ENCODE results near the gene TOM1. TPM values are rescaled to one million over a fixed set of nuclear protein-coding genes. Genes with fewer than 3 reads are reported as not detected.

TOM1 gene
- total and polyA plus RNA-seq, 2 experiments from 2014 or later = 108 to 114 TPM

DNA sequence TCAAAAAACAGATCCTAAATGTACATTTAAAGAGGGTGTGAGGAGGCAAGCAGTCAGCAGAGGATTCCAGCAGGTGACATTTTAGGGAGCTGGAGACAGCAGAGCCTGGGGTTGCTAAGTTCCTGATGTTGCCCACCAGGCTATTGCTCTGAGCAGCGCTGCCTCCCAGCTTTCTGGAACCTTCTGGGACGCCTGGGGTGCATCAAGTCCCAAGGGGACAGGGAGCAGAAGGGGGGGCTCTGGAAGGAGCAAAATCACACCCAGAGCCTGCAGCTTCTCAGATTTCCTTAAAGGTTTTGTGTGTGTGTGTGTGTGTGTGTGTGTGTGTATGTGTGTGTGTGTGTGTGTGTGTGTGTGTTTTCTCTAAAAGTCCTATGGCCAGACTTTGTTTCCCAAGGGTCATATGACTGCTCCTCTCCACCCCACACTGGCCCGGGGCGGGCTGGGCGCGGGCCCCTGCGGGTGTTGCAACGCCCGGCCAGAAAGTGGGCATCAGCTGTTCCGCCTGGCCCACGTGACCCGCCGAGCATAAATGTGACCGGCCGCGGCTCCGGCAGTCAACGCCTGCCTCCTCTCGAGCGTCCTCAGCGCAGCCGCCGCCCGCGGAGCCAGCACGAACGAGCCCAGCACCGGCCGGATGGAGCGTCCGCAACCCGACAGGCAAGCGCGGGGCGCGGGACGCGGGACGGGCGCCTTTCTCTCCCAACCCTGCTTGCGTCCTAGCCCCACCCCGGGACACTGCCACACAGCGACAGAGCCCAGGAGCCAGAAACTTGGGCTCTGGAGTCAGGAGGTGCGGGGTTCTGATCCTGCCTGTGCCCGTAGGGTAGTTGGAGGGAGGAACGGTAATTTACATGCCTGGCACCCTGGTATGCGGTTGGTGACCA, 81.1 kb downstream of the TOM1 start, which contains the start of gene HMOX1:
Gene HMOX1 (plus strand): TSS at position 560 of the 887 bp plus-strand sequence. CDS start 78 bp downstream, at position 638.
- 4% methylated on average over 38 of the region's 47 CpGs for WGBS (ENCODE audit: low lambda C conversion rate, missing lambda C conversion rate)
- Histone ChIP-seq H3K4me2 (peak within 1 kb of the TSS; percentile 86), H3K9me2 (replicated peaks; ENCODE audit: insufficient read depth) (no peaks in the 10 kb centered on the region), H3K79me2 (peaks cover 20% of the 10 kb centered on the region), H4K20me1 (ENCODE audit: insufficient read depth, poor library complexity, severe bottlenecking) (no peaks in the 10 kb centered on the region), H3K36me3 (replicated peaks; ENCODE audit: insufficient read depth, low read depth) (no peaks in the 10 kb centered on the region), H3K9me3 (ENCODE audit: low read depth) (no peaks in the 10 kb centered on the region), H3K27ac (peak within 1 kb of the TSS; percentile 78), H3K4me3 (peak within 1 kb of the TSS; percentile 62), H2AFZ (peak within 1 kb of the TSS; percentile 69), H3K4me1 (ENCODE audit: insufficient read depth) (peaks cover 52% of the 10 kb centered on the region), H3K27me3 (no peaks in the 10 kb centered on the region)
- TF ChIP-seq EZH2phosphoT487 (IDR thresholded peaks at IDR 0.05; ENCODE audit: low read depth, severe bottlenecking, unreplicated experiment) = no peak
- TF ChIP-seq, protein P1, sequence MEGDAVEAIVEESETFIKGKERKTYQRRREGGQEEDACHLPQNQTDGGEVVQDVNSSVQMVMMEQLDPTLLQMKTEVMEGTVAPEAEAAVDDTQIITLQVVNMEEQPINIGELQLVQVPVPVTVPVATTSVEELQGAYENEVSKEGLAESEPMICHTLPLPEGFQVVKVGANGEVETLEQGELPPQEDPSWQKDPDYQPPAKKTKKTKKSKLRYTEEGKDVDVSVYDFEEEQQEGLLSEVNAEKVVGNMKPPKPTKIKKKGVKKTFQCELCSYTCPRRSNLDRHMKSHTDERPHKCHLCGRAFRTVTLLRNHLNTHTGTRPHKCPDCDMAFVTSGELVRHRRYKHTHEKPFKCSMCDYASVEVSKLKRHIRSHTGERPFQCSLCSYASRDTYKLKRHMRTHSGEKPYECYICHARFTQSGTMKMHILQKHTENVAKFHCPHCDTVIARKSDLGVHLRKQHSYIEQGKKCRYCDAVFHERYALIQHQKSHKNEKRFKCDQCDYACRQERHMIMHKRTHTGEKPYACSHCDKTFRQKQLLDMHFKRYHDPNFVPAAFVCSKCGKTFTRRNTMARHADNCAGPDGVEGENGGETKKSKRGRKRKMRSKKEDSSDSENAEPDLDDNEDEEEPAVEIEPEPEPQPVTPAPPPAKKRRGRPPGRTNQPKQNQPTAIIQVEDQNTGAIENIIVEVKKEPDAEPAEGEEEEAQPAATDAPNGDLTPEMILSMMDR (IDR thresholded peaks at IDR 0.05; ENCODE audit: poor library complexity) = peak; percentile 35
- peak; percentile 96 for DNase-seq (ENCODE audit: low spot score)

DNA sequence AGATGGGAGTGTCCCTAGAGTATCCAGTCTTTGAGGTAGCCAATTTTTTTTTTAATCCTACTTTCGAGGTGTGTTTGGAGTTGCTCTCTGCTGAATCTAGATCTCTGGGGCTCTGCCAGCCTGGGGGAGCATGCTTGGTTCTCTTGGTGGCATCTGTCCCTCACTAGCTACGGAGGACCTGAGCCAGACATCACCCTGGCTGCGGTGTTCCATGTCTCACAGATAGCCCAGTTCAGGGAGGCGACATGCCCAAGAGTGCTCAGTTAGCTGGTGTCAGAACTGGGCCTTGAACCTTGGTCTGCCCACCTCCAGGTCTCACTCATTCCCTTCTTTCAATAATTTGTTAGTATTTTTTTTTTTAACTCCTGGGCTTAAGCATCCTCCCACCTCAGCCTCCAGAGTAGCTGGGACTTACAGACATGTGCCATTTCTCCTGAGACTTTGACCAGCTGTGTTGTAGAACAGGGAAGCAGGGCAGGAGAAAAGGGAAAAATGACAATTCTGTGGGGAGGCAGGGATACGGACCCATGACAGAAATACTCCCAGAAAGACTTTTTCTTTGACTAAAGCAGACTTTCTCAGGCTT, 81.8 kb downstream of the TOM1 start:
- H4K20me1 ChIP-seq (ENCODE audit: insufficient read depth, poor library complexity, severe bottlenecking) = no peaks in the 10 kb centered on the region
- no peaks in the 10 kb centered on the region for H3K9me2 ChIP-seq (replicated peaks; ENCODE audit: insufficient read depth)
- peaks cover 45% of the 10 kb centered on the region for H3K4me1 ChIP-seq (ENCODE audit: insufficient read depth)
- DNase-seq (ENCODE audit: low spot score) = peak; percentile 15
- H3K79me2 ChIP-seq = peaks cover 20% of the 10 kb centered on the region
- no peaks in the 10 kb centered on the region for H3K36me3 ChIP-seq (replicated peaks; ENCODE audit: insufficient read depth, low read depth)
- WGBS (ENCODE audit: low lambda C conversion rate, missing lambda C conversion rate) = 70% methylated on average over 5 of the region's 5 CpGs
- no peaks in the 10 kb centered on the region for H3K27me3 ChIP-seq
- H2AFZ ChIP-seq = peak overlapping the region; percentile 69
- no peaks in the 10 kb centered on the region for H3K9me3 ChIP-seq (ENCODE audit: low read depth)
- TF ChIP-seq EZH2 (IDR thresholded peaks at IDR 0.05; ENCODE audit: borderline replicate concordance) = no peak
- peak overlapping the region; percentile 78 for H3K27ac ChIP-seq
- peak overlapping the region; percentile 86 for H3K4me2 ChIP-seq
- H3K4me3 ChIP-seq = peak overlapping the region; percentile 62

DNA sequence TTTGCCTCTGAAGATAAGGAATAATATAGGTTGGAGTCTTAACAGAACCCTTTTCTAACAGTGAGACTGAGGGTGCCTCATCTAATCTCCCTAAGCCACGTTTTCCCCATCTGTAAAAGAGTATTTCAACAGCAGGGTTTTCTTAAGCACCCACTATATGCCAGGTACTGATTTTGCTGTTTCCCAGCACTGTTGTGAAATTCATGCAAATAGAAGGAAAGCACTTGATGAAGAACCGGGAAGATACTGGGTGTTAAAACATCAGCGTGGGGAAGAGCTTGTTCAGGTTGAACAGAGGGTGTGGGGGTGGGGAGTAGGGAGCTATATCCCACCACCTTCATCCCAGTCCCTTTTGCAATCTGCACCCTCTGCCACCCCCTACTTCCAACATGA, 84.0 kb downstream of the TOM1 start:
- 81% methylated on average over 3 of the region's 3 CpGs for WGBS (ENCODE audit: low lambda C conversion rate, missing lambda C conversion rate)
- no peaks in the 10 kb centered on the region for H4K20me1 ChIP-seq (ENCODE audit: insufficient read depth, poor library complexity, severe bottlenecking)
- peaks cover 26% of the 10 kb centered on the region for H3K4me1 ChIP-seq (ENCODE audit: insufficient read depth)
- H3K4me2 ChIP-seq = peak overlapping the region; percentile 61
- H3K9me2 ChIP-seq (replicated peaks; ENCODE audit: insufficient read depth) = no peaks in the 10 kb centered on the region
- H3K27ac ChIP-seq = peak overlapping the region; percentile 13
- H2AFZ ChIP-seq = no peak overlapping the region
- TF ChIP-seq EZH2 (IDR thresholded peaks at IDR 0.05; ENCODE audit: borderline replicate concordance) = no peak
- no peak for TF ChIP-seq EZH2phosphoT487 (IDR thresholded peaks at IDR 0.05; ENCODE audit: low read depth, severe bottlenecking, unreplicated experiment)
- TF ChIP-seq, protein P1 (IDR thresholded peaks at IDR 0.05; ENCODE audit: poor library complexity) = no peak
- DNase-seq (ENCODE audit: low spot score) = peak; percentile 23
- H3K4me3 ChIP-seq = no peak overlapping the region
- no peaks in the 10 kb centered on the region for H3K9me3 ChIP-seq (ENCODE audit: low read depth)
- H3K27me3 ChIP-seq = no peaks in the 10 kb centered on the region
- H3K79me2 ChIP-seq = peaks cover 20% of the 10 kb centered on the region
- no peaks in the 10 kb centered on the region for H3K36me3 ChIP-seq (replicated peaks; ENCODE audit: insufficient read depth, low read depth)

DNA sequence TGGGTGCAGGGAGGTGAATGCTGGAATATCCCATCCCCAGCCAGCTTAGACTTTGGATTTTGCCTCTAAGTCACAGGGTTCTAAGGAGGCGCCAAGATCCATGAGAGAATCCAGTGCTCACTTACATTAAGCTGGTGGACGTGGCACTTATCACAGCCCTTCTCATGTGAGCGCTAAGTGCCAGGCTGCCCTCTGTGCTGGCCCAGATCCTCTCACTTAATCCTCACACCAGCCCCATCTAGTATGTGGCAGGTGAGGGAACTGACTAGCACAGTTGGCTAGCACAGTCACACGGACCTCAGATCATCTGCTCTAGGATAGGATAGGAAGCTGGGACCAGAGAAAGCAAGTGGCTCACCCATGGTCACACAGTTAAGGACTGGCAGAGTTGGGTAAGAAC, 84.8 kb downstream of the TOM1 start:
- H3K4me2 ChIP-seq = no peak overlapping the region

More for the DNA sequence above, 84.8 kb downstream of the TOM1 start:
- H2AFZ ChIP-seq = no peak overlapping the region
- H3K79me2 ChIP-seq = peaks cover 20% of the 10 kb centered on the region
- H3K27me3 ChIP-seq = no peaks in the 10 kb centered on the region
- TF ChIP-seq EZH2 (IDR thresholded peaks at IDR 0.05; ENCODE audit: borderline replicate concordance) (no peak), EZH2phosphoT487 (IDR thresholded peaks at IDR 0.05; ENCODE audit: low read depth, severe bottlenecking, unreplicated experiment) (no peak)
- TF ChIP-seq, protein P1 (IDR thresholded peaks at IDR 0.05; ENCODE audit: poor library complexity) = no peak
- WGBS (ENCODE audit: low lambda C conversion rate, missing lambda C conversion rate) = 82% methylated on average over 4 of the region's 4 CpGs
- H3K36me3 ChIP-seq (replicated peaks; ENCODE audit: insufficient read depth, low read depth) = no peaks in the 10 kb centered on the region
- H3K4me1 ChIP-seq (ENCODE audit: insufficient read depth) = peaks cover 23% of the 10 kb centered on the region
- no peak for DNase-seq (ENCODE audit: low spot score)
- no peaks in the 10 kb centered on the region for H3K9me3 ChIP-seq (ENCODE audit: low read depth)
- no peaks in the 10 kb centered on the region for H3K9me2 ChIP-seq (replicated peaks; ENCODE audit: insufficient read depth)
- H4K20me1 ChIP-seq (ENCODE audit: insufficient read depth, poor library complexity, severe bottlenecking) = no peaks in the 10 kb centered on the region
- H3K4me3 ChIP-seq = no peak overlapping the region
- H3K27ac ChIP-seq = no peak overlapping the region
